ENCODE results near the gene SLC13A5. TPM values are rescaled to one million over a fixed set of nuclear protein-coding genes. Genes with fewer than 3 reads are reported as not detected.

Gene SLC13A5
- total RNA-seq, 2 experiments from 2014 or later = not detected

- peaks cover 52% of the 10 kb centered on the region for H3K27me3 Mint-ChIP-seq
- no peak overlapping the region for H3K27ac Mint-ChIP-seq
- H3K36me3 Mint-ChIP-seq = no peaks in the 10 kb centered on the region
- H3K4me3 Mint-ChIP-seq = no peak overlapping the region
- H3K4me1 Mint-ChIP-seq = peaks cover 4% of the 10 kb centered on the region
- no peaks in the 10 kb centered on the region for H3K9me3 Mint-ChIP-seq
- no peak for DNase-seq
These were observed 30.8 kb downstream of the SLC13A5 start for GRCh38 chr17:6682339-6682738.

DNA sequence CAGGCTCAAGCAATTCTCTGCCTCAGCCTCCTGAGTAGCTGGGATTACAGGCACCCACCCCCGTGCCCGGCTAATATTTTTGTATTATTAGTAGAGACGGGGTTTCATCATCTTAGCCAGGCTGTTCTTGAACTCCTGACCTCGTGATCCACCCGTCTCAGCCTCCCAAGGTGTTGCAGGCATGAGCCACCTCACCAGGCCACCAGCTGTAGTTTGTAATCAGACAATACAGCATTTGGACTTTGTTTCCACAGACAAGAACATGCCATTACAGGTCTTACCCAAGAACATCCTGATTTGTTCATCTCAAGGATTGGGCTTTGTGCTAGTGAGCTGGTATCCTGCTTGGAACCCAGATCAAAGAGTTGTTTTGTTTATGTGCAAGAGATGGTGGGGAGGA, 31.5 kb downstream of the SLC13A5 start:
- Mint-ChIP-seq H3K4me1 (peaks cover 4% of the 10 kb centered on the region), H3K27ac (no peak overlapping the region), H3K9me3 (no peaks in the 10 kb centered on the region), H3K36me3 (no peaks in the 10 kb centered on the region), H3K27me3 (peaks cover 46% of the 10 kb centered on the region), H3K4me3 (no peak overlapping the region)
- no peak for DNase-seq

DNA sequence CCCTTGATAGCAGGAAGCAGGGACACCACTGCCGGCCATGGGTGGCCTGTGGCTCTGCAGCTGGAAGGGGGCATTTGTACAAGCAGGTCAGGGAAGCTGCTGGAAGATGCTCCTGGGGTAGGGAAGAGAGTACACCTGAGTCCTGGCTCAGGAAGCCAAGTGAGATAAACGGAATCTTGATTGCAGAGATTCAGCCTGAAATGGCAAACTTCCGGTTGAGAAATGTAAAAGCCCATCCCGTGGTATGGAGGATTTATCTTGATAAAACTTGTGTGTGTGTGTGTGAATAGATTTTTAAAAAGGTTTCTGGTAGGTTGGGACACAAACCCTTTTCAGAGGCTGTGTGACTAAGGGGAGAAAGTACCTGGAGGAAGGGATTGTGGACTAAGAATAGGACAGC, 32.0 kb downstream of the SLC13A5 start:
- no peaks in the 10 kb centered on the region for H3K36me3 Mint-ChIP-seq
- peaks cover 4% of the 10 kb centered on the region for H3K4me1 Mint-ChIP-seq
- peaks cover 46% of the 10 kb centered on the region for H3K27me3 Mint-ChIP-seq
- H3K27ac Mint-ChIP-seq = no peak overlapping the region
- H3K4me3 Mint-ChIP-seq = no peak overlapping the region
- no peak for DNase-seq
- H3K9me3 Mint-ChIP-seq = no peaks in the 10 kb centered on the region

- H3K4me3 Mint-ChIP-seq = no peak overlapping the region
- no peaks in the 10 kb centered on the region for H3K9me3 Mint-ChIP-seq
- no peak for DNase-seq
- H3K27ac Mint-ChIP-seq = no peak overlapping the region
- no peaks in the 10 kb centered on the region for H3K36me3 Mint-ChIP-seq
- peaks cover 4% of the 10 kb centered on the region for H3K4me1 Mint-ChIP-seq
- peaks cover 43% of the 10 kb centered on the region for H3K27me3 Mint-ChIP-seq
These were observed 33.9 kb downstream of the SLC13A5 start for GRCh38 chr17:6679241-6679640.

GRCh38 chr17:6677946-6678345, 35.2 kb downstream of the SLC13A5 start:
- Mint-ChIP-seq H3K27me3 (peaks cover 34% of the 10 kb centered on the region), H3K36me3 (no peaks in the 10 kb centered on the region), H3K27ac (no peak overlapping the region), H3K4me1 (peaks cover 4% of the 10 kb centered on the region), H3K4me3 (no peak overlapping the region), H3K9me3 (no peaks in the 10 kb centered on the region)
- DNase-seq = no peak

DNA sequence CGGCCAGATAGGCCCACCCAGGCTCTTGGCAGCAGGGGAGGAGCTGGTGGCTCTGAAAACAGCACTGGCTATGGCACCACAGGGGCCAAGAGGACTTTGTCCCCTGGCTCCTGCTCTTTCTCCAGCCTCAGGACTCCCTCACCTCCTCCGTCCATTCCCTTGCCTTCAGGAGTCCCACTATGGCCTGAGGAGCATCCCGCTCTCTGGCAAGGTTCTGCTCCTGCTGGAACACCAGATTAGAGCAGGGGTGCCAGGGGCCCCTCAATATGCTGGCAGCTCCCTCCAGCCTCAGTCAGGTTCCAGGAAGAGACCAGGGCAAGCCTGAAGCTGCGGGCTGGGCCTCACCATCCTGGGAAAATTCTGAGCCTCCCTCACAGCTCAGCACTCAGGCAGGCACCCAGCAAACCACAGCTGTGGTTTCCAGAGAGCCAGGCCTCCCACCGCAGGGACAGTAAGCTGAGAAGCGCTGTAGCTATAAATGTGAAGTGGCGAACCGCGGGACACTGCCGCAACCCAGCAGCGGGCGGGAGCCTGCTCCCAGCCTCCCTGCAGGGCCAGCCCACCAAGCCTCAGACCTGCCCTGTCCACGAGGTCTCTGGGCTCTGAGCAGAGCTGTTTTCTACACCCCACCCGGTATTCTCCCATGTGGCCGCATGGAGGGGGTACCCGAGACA, 35.9 kb downstream of the SLC13A5 start:
- Mint-ChIP-seq H3K27me3 (peaks cover 34% of the 10 kb centered on the region), H3K36me3 (no peaks in the 10 kb centered on the region), H3K27ac (no peak overlapping the region), H3K9me3 (no peaks in the 10 kb centered on the region), H3K4me3 (no peak overlapping the region), H3K4me1 (peaks cover 4% of the 10 kb centered on the region)
- no peak for DNase-seq

DNA sequence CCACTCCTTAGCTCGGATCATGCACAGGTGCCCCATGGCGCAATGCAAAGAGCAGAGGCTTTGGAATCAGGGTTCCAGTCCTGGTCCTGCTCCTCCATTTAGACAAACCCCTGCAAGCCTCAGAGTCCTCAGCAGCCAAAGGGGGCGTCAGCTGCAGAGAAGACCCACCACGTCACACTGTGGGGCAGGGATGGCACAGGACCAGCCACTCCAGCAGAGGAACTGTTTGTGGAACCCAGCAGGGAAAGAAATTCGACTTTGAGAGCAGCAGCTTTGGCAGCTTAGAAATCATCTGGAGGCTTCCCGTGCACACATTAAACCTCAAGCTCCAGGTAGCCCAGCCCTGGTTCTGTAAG, 36.4 kb downstream of the SLC13A5 start:
- H3K4me3 Mint-ChIP-seq = no peak overlapping the region

DNA sequence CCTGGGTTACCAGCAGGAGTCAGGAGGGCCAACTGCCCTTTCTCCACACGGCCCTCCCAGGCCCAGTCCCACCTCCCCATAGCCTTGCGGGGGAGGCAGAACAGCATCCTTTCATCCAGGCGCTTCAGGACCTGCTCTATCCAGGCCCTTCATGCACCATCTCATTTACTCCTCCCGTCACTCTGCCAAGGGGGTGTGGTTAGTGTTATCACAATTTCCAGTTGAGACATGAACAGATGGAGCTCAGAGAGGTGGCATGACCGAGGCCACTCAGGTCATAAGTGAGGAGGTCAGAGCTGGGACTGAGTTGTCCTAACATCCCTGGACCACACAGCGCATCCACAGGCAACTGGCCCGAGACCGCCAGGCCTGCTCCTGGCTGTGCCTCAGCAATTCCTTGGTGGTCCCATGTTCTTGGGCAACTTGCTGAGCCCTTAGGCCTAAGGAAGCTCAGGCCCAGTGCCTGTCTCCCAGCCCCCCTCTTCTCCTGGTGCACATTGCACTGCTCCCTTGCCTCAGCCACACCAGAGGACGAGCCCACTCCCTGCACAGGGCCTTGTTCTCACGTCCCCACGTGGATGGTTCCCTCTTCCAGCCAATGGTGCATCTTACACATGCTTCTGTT, 37.9 kb downstream of the SLC13A5 start:
- Mint-ChIP-seq H3K9me3 (no peaks in the 10 kb centered on the region), H3K4me1 (peaks cover 4% of the 10 kb centered on the region), H3K4me3 (no peak overlapping the region), H3K36me3 (no peaks in the 10 kb centered on the region), H3K27ac (no peak overlapping the region), H3K27me3 (peaks cover 19% of the 10 kb centered on the region)
- no peak for DNase-seq

More for the DNA sequence above, 36.4 kb downstream of the SLC13A5 start:
- no peaks in the 10 kb centered on the region for H3K9me3 Mint-ChIP-seq
- no peak overlapping the region for H3K27ac Mint-ChIP-seq
- H3K4me1 Mint-ChIP-seq = peaks cover 4% of the 10 kb centered on the region
- DNase-seq = no peak
- H3K36me3 Mint-ChIP-seq = no peaks in the 10 kb centered on the region
- H3K27me3 Mint-ChIP-seq = peaks cover 29% of the 10 kb centered on the region

DNA sequence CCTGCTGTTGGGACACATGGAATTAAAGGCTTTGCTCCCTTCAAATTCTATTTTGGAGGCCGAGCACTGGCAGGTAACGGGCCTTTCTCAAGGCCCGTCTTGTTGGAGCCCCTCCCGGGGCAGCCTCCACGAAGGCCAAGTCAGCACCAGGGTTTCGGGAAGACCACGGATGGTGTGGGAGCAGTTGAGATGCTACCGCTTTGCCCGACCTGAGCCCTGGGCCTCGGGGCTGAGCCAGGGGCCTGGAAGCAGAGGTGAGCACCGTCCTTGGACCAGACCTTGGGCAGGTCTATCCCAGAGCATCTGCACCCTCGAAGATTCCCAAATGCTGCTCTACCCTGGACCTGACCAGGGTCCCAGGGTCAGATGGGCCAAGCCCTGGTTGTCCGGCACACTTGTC, 38.6 kb downstream of the SLC13A5 start:
- Mint-ChIP-seq H3K4me1 (peaks cover 4% of the 10 kb centered on the region), H3K27me3 (peaks cover 16% of the 10 kb centered on the region), H3K4me3 (no peak overlapping the region), H3K9me3 (no peaks in the 10 kb centered on the region), H3K36me3 (no peaks in the 10 kb centered on the region), H3K27ac (no peak overlapping the region)
- DNase-seq = no peak

DNA sequence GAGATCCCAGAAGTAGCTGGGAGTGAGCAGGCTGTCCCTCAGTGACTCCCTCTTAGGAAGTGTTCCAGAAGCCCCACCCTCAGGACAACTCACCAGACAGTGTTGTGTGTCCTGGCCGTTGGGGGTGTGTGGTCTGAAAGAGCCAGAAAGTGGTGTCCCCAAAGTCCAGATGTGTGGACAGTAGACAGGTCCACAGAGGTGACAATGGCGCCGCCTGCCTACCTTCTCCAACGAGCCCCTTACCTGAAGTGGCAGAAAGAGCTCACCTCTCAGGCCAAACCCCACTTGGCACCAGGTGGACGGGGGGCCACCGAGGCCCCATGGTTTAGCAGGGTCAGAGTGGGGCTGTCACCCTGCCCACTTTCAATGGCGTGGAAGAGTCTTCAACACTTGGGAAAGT, 41.7 kb downstream of the SLC13A5 start:
- no peak for DNase-seq
- H3K36me3 Mint-ChIP-seq = no peaks in the 10 kb centered on the region
- no peak overlapping the region for H3K27ac Mint-ChIP-seq
- H3K4me3 Mint-ChIP-seq = no peak overlapping the region
- peaks cover 6% of the 10 kb centered on the region for H3K4me1 Mint-ChIP-seq
- H3K27me3 Mint-ChIP-seq = no peaks in the 10 kb centered on the region
- H3K9me3 Mint-ChIP-seq = no peaks in the 10 kb centered on the region

- H3K27ac Mint-ChIP-seq = no peak overlapping the region
- no peaks in the 10 kb centered on the region for H3K9me3 Mint-ChIP-seq
- no peak for DNase-seq
- H3K27me3 Mint-ChIP-seq = no peaks in the 10 kb centered on the region
- peaks cover 6% of the 10 kb centered on the region for H3K4me1 Mint-ChIP-seq
- H3K4me3 Mint-ChIP-seq = no peak overlapping the region
- H3K36me3 Mint-ChIP-seq = no peaks in the 10 kb centered on the region
These were observed 42.2 kb downstream of the SLC13A5 start for GRCh38 chr17:6670999-6671398.

DNA sequence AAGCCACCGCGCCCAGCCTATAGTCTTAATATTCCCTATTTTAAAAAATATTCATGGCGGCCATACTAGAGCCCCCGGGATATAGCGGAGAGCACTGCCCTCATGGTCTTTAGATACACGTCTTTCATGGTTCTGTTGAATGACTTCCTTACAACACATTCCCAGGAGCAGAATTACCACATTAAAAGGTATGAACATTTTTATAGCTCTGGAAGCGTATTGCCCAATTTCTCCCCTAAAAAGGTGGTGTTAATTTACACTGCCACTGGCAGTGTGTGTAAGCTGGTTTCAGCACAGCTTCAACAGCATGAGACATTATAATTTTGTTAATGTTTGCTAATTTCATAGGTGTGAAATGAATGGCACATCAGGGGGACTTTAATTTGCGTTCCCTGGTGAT, 42.6 kb downstream of the SLC13A5 start:
- Mint-ChIP-seq H3K4me1 (peaks cover 6% of the 10 kb centered on the region), H3K36me3 (no peaks in the 10 kb centered on the region), H3K9me3 (no peaks in the 10 kb centered on the region), H3K4me3 (no peak overlapping the region), H3K27ac (no peak overlapping the region), H3K27me3 (no peaks in the 10 kb centered on the region)
- DNase-seq = no peak

- Mint-ChIP-seq H3K27me3 (no peaks in the 10 kb centered on the region), H3K9me3 (no peaks in the 10 kb centered on the region), H3K4me1 (peaks cover 6% of the 10 kb centered on the region), H3K36me3 (no peaks in the 10 kb centered on the region), H3K4me3 (no peak overlapping the region), H3K27ac (no peak overlapping the region)
- DNase-seq = no peak
These were observed 43.5 kb downstream of the SLC13A5 start for GRCh38 chr17:6669479-6670212.

GRCh38 chr17:6668727-6669425, 44.3 kb downstream of the SLC13A5 start:
- DNase-seq = no peak
- Mint-ChIP-seq H3K4me1 (peaks cover 6% of the 10 kb centered on the region), H3K27me3 (no peaks in the 10 kb centered on the region), H3K27ac (no peak overlapping the region), H3K9me3 (no peaks in the 10 kb centered on the region), H3K36me3 (no peaks in the 10 kb centered on the region), H3K4me3 (no peak overlapping the region)

DNA sequence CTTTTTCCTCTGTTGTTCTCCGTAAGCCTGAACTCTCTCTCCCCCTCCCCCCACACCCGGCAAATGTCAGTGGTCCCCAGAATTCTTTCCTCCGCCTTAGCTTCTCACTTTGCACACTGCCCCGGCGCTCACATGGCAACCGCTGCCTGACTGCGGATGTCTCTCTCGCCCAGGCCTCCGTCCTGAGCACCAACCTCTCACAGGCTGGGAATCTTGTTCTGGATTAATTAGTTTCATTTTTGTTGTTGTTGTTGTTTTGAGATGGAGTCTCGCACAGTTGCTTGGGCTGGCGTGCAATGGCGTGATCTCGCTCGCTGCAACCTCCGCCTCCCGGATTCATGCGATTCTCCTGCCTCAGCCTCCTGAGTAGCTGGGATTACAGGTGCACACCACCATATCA, 45.0 kb downstream of the SLC13A5 start:
- no peak for DNase-seq
- Mint-ChIP-seq H3K36me3 (no peaks in the 10 kb centered on the region), H3K27ac (no peak overlapping the region), H3K27me3 (no peaks in the 10 kb centered on the region), H3K4me1 (peaks cover 6% of the 10 kb centered on the region), H3K9me3 (no peaks in the 10 kb centered on the region), H3K4me3 (no peak overlapping the region)

All from activated naive CD8-positive, alpha-beta T cell treated with anti-CD3 and anti-CD28 coated beads for 36 hours (primary cell).